Measurements from ENCODE around the gene PDLIM5. TPM values are rescaled to one million over a fixed set of nuclear protein-coding genes. Genes with fewer than 3 reads are reported as not detected.

PDLIM5 gene
- total and polyA plus RNA-seq, 7 donors = 215 to 840 (median 480) TPM

GRCh38 chr4:94516999-94517398, 65.3 kb downstream of the PDLIM5 start:
- 69 to 85% (median 72%) methylated on average over 5 of the region's 5 CpGs for WGBS, 3 donors

DNA sequence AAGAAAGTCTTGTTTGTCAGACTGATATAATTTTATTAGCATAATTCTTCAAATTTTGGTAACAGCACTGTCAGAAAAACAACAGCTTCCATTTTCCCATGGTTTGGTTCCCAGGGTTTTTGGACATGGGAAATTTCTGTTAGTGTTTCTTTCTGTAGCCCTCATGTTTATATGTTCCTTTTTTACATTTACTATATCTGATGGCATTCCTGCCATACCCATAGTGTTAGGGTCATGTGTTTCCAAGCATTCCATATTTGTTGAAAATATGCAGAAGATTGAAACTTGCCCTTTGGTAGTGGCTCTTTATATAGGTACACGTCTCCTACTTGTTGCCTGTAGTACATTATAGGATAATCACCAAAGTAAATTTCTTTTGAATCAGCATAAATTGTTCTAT, 65.8 kb downstream of the PDLIM5 start:
- no peak for ATAC-seq
- Histone ChIP-seq H3K27ac (peak overlapping the region; percentile 64), H3K36me3 (ENCODE audit: insufficient read depth in 1 of 2, low read depth in 1 of 2) (peaks cover 2 to 7% of the 10 kb centered on the region in 2 donors), H3K4me1 (peaks cover 90% of the 10 kb centered on the region), H3K9me3 (no peaks in the 10 kb centered on the region), H3K4me3 (no peak overlapping the region), H3K27me3 (ENCODE audit: insufficient read depth in 3 of 3, low read length in 2 of 3) (no peaks in the 10 kb centered on the region)
- intact Hi-C loops (cut with DNase I) = no loop called here
- 39 to 73% (median 53%) methylated on average over 1 of the region's 1 CpG for WGBS, 3 donors
- no peak for DNase-seq
- no peak for TF ChIP-seq CTCF (IDR thresholded peaks at IDR 0.05)

More at GRCh38 chr4:94516999-94517398, 65.3 kb downstream of the PDLIM5 start:
- Histone ChIP-seq H3K27ac (peak overlapping the region; percentile 64), H3K4me1 (peaks cover 85% of the 10 kb centered on the region), H3K36me3 (ENCODE audit: insufficient read depth in 1 of 2, low read depth in 1 of 2) (peaks cover 2 to 7% of the 10 kb centered on the region in 2 donors), H3K9me3 (no peaks in the 10 kb centered on the region), H3K27me3 (ENCODE audit: insufficient read depth in 3 of 3, low read length in 2 of 3) (no peaks in the 10 kb centered on the region), H3K4me3 (no peak overlapping the region)
- DNase-seq = no peak
- peak; percentile 27 to 64 (median 46) for ATAC-seq
- TF ChIP-seq CTCF (IDR thresholded peaks at IDR 0.05) = no peak
- intact Hi-C loops (cut with DNase I) = no loop called here

- DNase-seq (no peak), ATAC-seq (peak in 2 of 4 donors; percentile 12 to 13)
- TF ChIP-seq CTCF (IDR thresholded peaks at IDR 0.05) = no peak
- no peaks in the 10 kb centered on the region for H3K9me3 ChIP-seq
- H3K36me3 ChIP-seq (ENCODE audit: insufficient read depth in 1 of 2, low read depth in 1 of 2) = peaks cover 2 to 12% of the 10 kb centered on the region in 2 donors
- WGBS, 3 donors = 37 to 45% (median 43%) methylated on average over 5 of the region's 5 CpGs
- no peak overlapping the region for H3K4me3 ChIP-seq
- intact Hi-C loops (cut with DNase I) = no loop called here
- H3K27ac ChIP-seq = peak overlapping the region; percentile 64
- H3K27me3 ChIP-seq (ENCODE audit: insufficient read depth in 3 of 3, low read length in 2 of 3) = no peaks in the 10 kb centered on the region
- peaks cover 96% of the 10 kb centered on the region for H3K4me1 ChIP-seq
Observed at GRCh38 chr4:94519019-94519418, 67.3 kb downstream of the PDLIM5 start.

DNA sequence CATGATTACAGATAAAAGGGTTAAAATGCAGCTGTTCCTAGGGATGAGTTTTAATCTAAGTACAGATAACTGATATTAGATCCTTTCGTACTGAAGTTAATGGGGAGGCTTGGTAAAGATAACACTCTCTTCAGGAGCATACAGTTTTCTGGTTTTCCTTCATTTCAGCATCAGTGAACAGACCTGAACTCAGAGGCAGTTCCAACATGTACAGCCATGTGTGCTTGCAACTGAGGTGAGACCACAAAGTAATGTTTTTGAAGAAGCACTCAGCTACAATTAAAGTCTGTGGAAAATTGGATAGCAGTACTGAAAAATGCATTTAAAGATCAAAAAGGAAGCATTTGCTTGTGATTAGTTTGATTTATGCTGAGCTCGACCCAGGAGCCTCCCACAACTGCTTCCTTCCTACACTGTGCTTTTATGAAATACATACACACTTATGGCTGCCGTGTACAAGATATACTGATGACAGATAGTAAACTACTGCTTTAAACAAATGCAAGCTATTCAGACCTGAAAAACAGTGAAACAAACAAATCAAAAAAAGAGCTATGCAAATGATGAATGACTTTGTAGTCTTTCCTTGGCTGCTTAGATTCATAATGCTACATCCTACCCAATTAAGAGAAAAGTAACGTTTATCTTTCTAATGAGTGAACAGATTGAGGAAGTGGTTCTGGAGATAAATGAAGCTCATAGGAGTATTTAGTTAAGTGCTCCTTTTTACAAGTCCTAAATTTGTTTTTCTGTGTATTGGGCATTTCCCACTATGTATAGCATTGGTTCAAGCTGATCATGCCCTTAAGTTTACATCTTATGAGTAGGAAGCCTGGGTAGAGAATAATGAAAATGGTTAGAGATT, 68.4 kb downstream of the PDLIM5 start:
- DNase-seq (no peak), ATAC-seq (no peak)
- WGBS, 3 donors = 44 to 51% (median 47%) methylated on average over 4 of the region's 4 CpGs
- Histone ChIP-seq H3K4me3 (no peak overlapping the region), H3K36me3 (ENCODE audit: insufficient read depth in 1 of 2, low read depth in 1 of 2) (peaks cover 2 to 15% of the 10 kb centered on the region in 2 donors), H3K4me1 (peaks cover 92% of the 10 kb centered on the region), H3K27me3 (ENCODE audit: insufficient read depth in 3 of 3, low read length in 2 of 3) (no peaks in the 10 kb centered on the region), H3K9me3 (no peaks in the 10 kb centered on the region), H3K27ac (peak overlapping the region; percentile 64)
- intact Hi-C loops (cut with DNase I) = no loop called here
- no peak for TF ChIP-seq CTCF (IDR thresholded peaks at IDR 0.05)
